ENCODE measurements around the gene IL17A. TPM values are rescaled to one million over a fixed set of nuclear protein-coding genes. Genes with fewer than 3 reads are reported as not detected.
A peak's percentile ranks its signal among the peaks of the same experiment; 100 is the strongest.

The IL17A gene
- not detected for total RNA-seq

GRCh38 chr6:52186075-52186474 is at the start of gene IL17A:
Gene IL17A, plus strand, starts transcription at chr6:52186375. Its CDS starts 57 bp downstream, at chr6:52186432.
- H3K4me1 ChIP-seq = no peaks in the 10 kb centered on the region
- no peak for DNase-seq (ENCODE audit: extremely low spot score)
- H3K27me3 ChIP-seq = no peaks in the 10 kb centered on the region
- intact Hi-C loops (cut with DNase I) = no loop called here
- H3K9me3 ChIP-seq = no peaks in the 10 kb centered on the region
- no peaks in the 10 kb centered on the region for H3K36me3 ChIP-seq
- WGBS = 94% methylated on average over 7 of the region's 7 CpGs
- no peak within 1 kb of the TSS for H3K27ac ChIP-seq (replicated peaks in 1 of 4)
- no peak for TF ChIP-seq EP300 (IDR thresholded peaks at IDR 0.05)
- TF ChIP-seq POLR2AphosphoS5 (IDR thresholded peaks at IDR 0.05) = no peak
- TF ChIP-seq POLR2A (IDR thresholded peaks at IDR 0.05; ENCODE audit: low read depth) = no peak
- no peak within 1 kb of the TSS for H3K4me3 ChIP-seq

DNA sequence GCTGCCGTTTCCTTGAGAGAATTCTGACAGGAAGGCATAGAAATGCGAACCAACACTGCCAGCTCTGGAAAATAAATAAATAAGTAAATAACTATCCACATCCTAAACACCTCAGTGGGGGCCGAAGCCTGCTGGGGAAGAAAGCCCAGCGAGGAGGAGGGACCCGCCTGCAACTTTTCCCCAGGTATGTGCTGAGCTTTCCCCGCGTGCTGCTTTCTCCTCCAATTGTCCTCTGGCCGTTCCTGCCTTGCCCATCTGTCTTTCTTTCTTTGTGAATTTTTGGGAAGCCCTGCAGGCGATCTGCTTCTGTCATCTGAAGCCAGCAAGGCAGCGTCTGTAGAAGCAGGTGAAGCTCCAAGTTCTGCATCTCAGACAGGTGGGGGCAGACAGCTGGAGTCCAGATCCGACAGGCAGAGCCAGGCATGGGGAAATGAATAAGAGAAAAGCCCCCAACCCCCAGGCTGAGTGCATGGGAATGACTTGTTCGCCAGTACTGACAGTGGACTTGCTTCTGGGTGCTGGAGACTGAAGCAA is 49.2 kb upstream of the IL17A start:
- no peaks in the 10 kb centered on the region for H3K9me3 ChIP-seq
- no peaks in the 10 kb centered on the region for H3K27me3 ChIP-seq
- H3K27ac ChIP-seq (replicated peaks in 1 of 4) = no peak overlapping the region
- 78% methylated on average over 12 of the region's 12 CpGs for WGBS
- H3K4me3 ChIP-seq = no peak overlapping the region
- H3K36me3 ChIP-seq = no peaks in the 10 kb centered on the region
- TF ChIP-seq POLR2AphosphoS5 (IDR thresholded peaks at IDR 0.05) (no peak), POLR2A (IDR thresholded peaks at IDR 0.05; ENCODE audit: low read depth) (no peak)
- TF ChIP-seq, protein P1, sequence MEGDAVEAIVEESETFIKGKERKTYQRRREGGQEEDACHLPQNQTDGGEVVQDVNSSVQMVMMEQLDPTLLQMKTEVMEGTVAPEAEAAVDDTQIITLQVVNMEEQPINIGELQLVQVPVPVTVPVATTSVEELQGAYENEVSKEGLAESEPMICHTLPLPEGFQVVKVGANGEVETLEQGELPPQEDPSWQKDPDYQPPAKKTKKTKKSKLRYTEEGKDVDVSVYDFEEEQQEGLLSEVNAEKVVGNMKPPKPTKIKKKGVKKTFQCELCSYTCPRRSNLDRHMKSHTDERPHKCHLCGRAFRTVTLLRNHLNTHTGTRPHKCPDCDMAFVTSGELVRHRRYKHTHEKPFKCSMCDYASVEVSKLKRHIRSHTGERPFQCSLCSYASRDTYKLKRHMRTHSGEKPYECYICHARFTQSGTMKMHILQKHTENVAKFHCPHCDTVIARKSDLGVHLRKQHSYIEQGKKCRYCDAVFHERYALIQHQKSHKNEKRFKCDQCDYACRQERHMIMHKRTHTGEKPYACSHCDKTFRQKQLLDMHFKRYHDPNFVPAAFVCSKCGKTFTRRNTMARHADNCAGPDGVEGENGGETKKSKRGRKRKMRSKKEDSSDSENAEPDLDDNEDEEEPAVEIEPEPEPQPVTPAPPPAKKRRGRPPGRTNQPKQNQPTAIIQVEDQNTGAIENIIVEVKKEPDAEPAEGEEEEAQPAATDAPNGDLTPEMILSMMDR (IDR thresholded peaks at IDR 0.05) = no peak
- peak; percentile 89 for DNase-seq (ENCODE audit: extremely low spot score)
- intact Hi-C loops (cut with DNase I) = no loop called here
- H3K4me1 ChIP-seq = peaks cover 0 to 22% (median 16%) of the 10 kb centered on the region in 4 donors

DNA sequence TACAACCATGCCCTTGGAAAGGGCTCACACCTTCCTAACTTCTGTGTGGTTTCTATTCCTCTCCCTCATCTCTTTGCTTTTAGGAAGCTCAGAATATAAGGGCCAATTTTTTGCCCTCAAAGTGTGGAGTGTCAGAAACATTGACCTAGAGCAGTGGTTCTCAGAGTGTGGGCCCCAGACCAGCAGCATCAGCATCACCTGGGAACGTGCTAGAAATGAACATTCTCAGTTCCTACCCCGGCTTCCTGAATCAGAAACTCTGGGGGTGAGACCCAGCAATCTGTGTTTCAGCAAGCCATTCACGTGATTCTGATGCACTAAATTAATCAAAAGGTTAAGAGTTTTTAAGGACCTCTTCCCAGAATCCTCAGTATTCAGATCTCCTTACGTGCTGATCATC is 47.9 kb upstream of the IL17A start:
- TF ChIP-seq EP300 (IDR thresholded peaks at IDR 0.05) = no peak
- no peak for TF ChIP-seq POLR2AphosphoS5 (IDR thresholded peaks at IDR 0.05)
- no peak for TF ChIP-seq POLR2A (IDR thresholded peaks at IDR 0.05; ENCODE audit: low read depth)
- TF ChIP-seq, protein P1 (IDR thresholded peaks at IDR 0.05) = no peak
- intact Hi-C loops (cut with DNase I) = no loop called here
- no peak overlapping the region for H3K27ac ChIP-seq (replicated peaks in 1 of 4)
- no peaks in the 10 kb centered on the region for H3K27me3 ChIP-seq
- peak; percentile 34 for DNase-seq (ENCODE audit: extremely low spot score)
- no peaks in the 10 kb centered on the region for H3K36me3 ChIP-seq
- WGBS = 77% methylated on average over 4 of the region's 4 CpGs
- peaks cover 0 to 16% (median 16%) of the 10 kb centered on the region in 4 donors for H3K4me1 ChIP-seq
- no peaks in the 10 kb centered on the region for H3K9me3 ChIP-seq
- no peak overlapping the region for H3K4me3 ChIP-seq

- Histone ChIP-seq H3K4me3 (no peak overlapping the region), H3K9me3 (no peaks in the 10 kb centered on the region), H3K4me1 (peaks cover 0 to 16% (median 16%) of the 10 kb centered on the region in 4 donors), H3K36me3 (no peaks in the 10 kb centered on the region), H3K27ac (replicated peaks in 1 of 4) (peak overlapping the region in 2 of 4 donors; percentile 55), H3K27me3 (no peaks in the 10 kb centered on the region)
- DNase-seq (ENCODE audit: extremely low spot score) = peak; percentile 86
- TF ChIP-seq, protein P1 (IDR thresholded peaks at IDR 0.05) = no peak
- TF ChIP-seq POLR2A (IDR thresholded peaks at IDR 0.05; ENCODE audit: low read depth) (no peak), EP300 (IDR thresholded peaks at IDR 0.05) (no peak), POLR2AphosphoS5 (IDR thresholded peaks at IDR 0.05) (no peak)
- WGBS = 8% methylated on average over 3 of the region's 3 CpGs
- intact Hi-C loops (cut with DNase I) = no loop called here
Measured at GRCh38 chr6:52139985-52140680, 46.0 kb upstream of the IL17A start.

- Histone ChIP-seq H3K4me3 (no peak overlapping the region), H3K27me3 (no peaks in the 10 kb centered on the region), H3K4me1 (peaks cover 0 to 16% (median 16%) of the 10 kb centered on the region in 4 donors), H3K36me3 (no peaks in the 10 kb centered on the region), H3K9me3 (no peaks in the 10 kb centered on the region), H3K27ac (replicated peaks in 1 of 4) (no peak overlapping the region)
- WGBS = 63% methylated on average over 1 of the region's 1 CpG
- no peak for TF ChIP-seq POLR2A (IDR thresholded peaks at IDR 0.05; ENCODE audit: low read depth)
- intact Hi-C loops (cut with DNase I) = no loop called here
- DNase-seq (ENCODE audit: extremely low spot score) = peak; percentile 24
Measured at GRCh38 chr6:52141596-52141995, 44.6 kb upstream of the IL17A start.

Data from esophagus muscularis mucosa (tissue), 4 donors.